ENCODE results near the gene CBL. TPM values are rescaled to one million over a fixed set of nuclear protein-coding genes. Genes with fewer than 3 reads are reported as not detected.

The CBL gene
- 10 to 100 TPM; 24.2 to 31.2 (median 26.1) TPM for total RNA-seq (2021; fragmentation: NEBNext Ultra II Directional; extraction: Animal tissue kit (Norgen Biotek cat#: 25700))
- long read RNA-seq, partial matches to known transcripts, result 3 of 13 reads
- long read RNA-seq, other reads (novel, unspliced or antisense), result 10 of 13 reads

DNA sequence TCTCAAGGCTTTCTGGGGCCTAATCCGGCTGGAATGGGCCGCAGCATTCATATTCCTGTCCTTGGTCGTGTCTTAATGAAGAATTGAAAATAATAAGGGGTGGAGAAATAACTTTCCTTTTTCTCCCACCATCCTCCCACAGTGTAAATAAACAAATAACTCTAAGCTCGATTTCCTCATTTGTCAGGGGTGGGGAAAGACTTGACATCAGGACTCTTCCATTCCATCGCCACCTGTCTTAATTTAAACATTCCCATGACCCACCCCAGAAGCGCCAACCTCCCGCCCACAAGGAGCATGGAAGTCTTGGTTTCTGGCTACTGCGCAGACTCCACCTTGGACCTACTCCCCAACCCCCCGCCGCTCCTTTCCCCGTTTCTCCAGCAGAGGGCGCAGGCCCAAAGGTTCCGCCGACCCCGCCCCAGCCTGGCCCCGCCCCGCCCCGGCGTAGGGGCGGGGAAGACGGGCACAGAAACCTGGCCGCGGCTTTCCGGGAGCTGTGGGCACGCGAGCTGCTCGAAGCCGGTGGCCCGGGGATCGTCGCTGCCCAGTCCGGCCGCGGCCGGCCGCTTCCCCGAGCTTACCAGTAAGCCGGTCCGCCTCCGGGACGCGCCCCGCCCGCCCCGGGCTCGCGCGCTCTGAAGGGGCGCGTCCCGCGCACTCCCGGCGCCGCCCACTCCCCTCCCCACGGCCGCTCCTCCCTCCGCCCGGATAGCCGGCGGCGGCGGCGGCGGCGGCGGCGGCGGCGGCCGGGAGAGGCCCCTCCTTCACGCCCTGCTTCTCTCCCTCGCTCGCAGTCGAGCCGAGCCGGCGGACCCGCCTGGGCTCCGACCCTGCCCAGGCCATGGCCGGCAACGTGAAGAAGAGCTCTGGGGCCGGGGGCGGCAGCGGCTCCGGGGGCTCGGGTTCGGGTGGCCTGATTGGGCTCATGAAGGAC lies at the start of gene CBL:
TSS of gene CBL (plus strand) at position 766 of the 937 bp plus-strand sequence. CDS start at position 845, 79 bp downstream.
- Mint-ChIP-seq H3K4me1 (ENCODE audit: low read depth) (peaks cover 39% of the 10 kb centered on the region), H3K4me3 (peak within 1 kb of the TSS; percentile 99), H3K27me3 (ENCODE audit: insufficient read depth) (peaks cover 4% of the 10 kb centered on the region), H3K9me3 (no peaks in the 10 kb centered on the region), H3K27ac (peak within 1 kb of the TSS; percentile 85), H3K36me3 (ENCODE audit: low read depth) (peaks cover 4% of the 10 kb centered on the region; the same call in 1 of the 2 replicates)
- TF ChIP-seq, protein P1, sequence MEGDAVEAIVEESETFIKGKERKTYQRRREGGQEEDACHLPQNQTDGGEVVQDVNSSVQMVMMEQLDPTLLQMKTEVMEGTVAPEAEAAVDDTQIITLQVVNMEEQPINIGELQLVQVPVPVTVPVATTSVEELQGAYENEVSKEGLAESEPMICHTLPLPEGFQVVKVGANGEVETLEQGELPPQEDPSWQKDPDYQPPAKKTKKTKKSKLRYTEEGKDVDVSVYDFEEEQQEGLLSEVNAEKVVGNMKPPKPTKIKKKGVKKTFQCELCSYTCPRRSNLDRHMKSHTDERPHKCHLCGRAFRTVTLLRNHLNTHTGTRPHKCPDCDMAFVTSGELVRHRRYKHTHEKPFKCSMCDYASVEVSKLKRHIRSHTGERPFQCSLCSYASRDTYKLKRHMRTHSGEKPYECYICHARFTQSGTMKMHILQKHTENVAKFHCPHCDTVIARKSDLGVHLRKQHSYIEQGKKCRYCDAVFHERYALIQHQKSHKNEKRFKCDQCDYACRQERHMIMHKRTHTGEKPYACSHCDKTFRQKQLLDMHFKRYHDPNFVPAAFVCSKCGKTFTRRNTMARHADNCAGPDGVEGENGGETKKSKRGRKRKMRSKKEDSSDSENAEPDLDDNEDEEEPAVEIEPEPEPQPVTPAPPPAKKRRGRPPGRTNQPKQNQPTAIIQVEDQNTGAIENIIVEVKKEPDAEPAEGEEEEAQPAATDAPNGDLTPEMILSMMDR (IDR thresholded peaks at IDR 0.05), result peak; percentile 97
- DNase-seq, result peak; percentile 83

DNA sequence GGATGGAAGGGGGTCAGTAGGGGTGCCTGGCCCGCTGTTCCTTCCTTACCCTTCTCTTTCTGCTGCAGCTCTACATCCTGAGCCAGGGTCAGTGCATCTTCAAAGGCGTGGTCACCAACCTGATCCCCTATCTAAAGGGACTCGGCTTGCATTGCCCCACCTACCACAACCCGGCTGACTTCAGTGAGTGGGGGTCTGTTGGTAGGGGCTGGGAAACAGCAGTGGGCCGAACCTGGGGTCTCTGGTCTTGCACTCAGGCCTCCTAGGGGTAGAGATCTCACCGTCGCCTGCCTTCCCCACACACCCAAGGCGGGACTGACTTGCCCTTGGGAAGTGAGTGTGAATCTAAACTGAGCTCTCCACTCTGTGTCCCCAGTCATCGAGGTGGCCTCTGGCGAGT lies 49.6 kb upstream of the CBL start:
- no peak overlapping the region for H3K4me3 Mint-ChIP-seq
- H3K27ac Mint-ChIP-seq, result no peak overlapping the region
- H3K4me1 Mint-ChIP-seq (ENCODE audit: low read depth), result no peaks in the 10 kb centered on the region
- no peaks in the 10 kb centered on the region for H3K9me3 Mint-ChIP-seq
- H3K27me3 Mint-ChIP-seq (ENCODE audit: insufficient read depth), result peaks cover 48% of the 10 kb centered on the region
- TF ChIP-seq, protein P1 (IDR thresholded peaks at IDR 0.05), result peak; percentile 7; the same call in 1 of the 2 replicates
- no peak for DNase-seq
- H3K36me3 Mint-ChIP-seq (ENCODE audit: low read depth), result no peaks in the 10 kb centered on the region

DNA sequence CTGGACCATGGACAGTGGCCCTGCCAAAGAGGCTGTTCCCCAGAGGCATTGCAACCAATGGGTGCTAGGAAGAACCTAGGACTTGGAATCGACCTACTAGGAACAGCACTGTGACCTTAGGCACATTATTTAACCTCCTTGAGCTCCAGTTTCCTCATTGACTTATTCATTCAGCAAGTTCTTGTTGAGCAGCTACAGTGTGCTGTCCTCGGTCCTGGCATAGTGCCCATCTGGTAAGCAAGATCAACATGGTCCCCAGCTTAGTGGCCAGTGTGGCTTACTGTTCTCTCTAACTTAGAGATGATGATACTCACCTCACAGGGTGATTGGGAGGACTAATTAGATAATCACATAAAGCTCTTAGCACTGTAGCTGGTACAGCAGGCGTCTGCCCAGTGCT lies 49.1 kb upstream of the CBL start:
- Mint-ChIP-seq H3K27ac (no peak overlapping the region), H3K4me1 (ENCODE audit: low read depth) (no peaks in the 10 kb centered on the region), H3K27me3 (ENCODE audit: insufficient read depth) (peaks cover 50% of the 10 kb centered on the region), H3K36me3 (ENCODE audit: low read depth) (no peaks in the 10 kb centered on the region), H3K9me3 (no peaks in the 10 kb centered on the region), H3K4me3 (no peak overlapping the region)
- TF ChIP-seq, protein P1 (IDR thresholded peaks at IDR 0.05), result no peak
- DNase-seq, result no peak

DNA sequence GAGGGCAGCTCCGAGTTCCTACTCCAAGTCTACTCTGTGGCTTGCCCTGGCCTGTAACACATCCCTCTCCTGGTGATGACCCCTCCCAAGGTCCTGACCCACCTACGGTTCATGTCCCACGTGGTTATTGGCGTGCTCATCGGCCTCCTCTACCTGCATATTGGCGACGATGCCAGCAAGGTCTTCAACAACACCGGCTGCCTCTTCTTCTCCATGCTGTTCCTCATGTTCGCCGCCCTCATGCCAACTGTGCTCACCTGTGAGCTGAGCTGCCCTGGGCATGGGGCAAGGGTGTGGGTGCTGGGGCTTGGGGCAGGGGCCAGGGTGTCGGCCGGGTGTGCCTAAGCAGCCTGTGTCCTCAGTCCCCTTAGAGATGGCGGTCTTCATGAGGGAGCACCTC lies 47.7 kb upstream of the CBL start:
- Mint-ChIP-seq H3K4me1 (ENCODE audit: low read depth) (no peaks in the 10 kb centered on the region), H3K9me3 (no peaks in the 10 kb centered on the region), H3K36me3 (ENCODE audit: low read depth) (no peaks in the 10 kb centered on the region), H3K4me3 (no peak overlapping the region), H3K27ac (no peak overlapping the region), H3K27me3 (ENCODE audit: insufficient read depth) (peaks cover 48% of the 10 kb centered on the region)
- no peak for DNase-seq
- TF ChIP-seq, protein P1 (IDR thresholded peaks at IDR 0.05), result no peak

DNA sequence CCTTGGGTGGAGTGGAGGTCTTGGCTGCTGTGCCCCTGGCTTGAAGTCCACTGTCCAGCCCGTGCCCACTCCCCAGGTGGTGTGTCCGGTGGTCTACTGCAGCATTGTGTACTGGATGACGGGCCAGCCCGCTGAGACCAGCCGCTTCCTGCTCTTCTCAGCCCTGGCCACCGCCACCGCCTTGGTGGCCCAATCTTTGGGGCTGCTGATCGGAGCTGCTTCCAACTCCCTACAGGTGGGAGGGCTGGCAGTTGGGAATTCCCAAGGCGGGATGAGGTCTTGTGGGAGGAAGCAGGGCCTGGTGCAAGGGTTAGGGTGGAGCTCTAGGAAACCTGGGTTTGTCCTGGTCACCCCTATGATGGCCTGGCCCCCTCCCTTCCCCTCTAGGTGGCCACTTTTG lies 46.0 kb upstream of the CBL start:
- TF ChIP-seq, protein P1 (IDR thresholded peaks at IDR 0.05), result no peak
- Mint-ChIP-seq H3K9me3 (no peaks in the 10 kb centered on the region), H3K4me3 (no peak overlapping the region), H3K27ac (no peak overlapping the region), H3K4me1 (ENCODE audit: low read depth) (no peaks in the 10 kb centered on the region), H3K27me3 (ENCODE audit: insufficient read depth) (peaks cover 32% of the 10 kb centered on the region), H3K36me3 (ENCODE audit: low read depth) (no peaks in the 10 kb centered on the region)
- no peak for DNase-seq

Measured in HFFc6 (cell line).